Lung microvascular endothelial cell (primary cell): ENCODE data around the gene ADSS2. TPM values are rescaled to one million over a fixed set of nuclear protein-coding genes. Genes with fewer than 3 reads are reported as not detected.
"Not testable (repeated sequence)": the region's sequence is repeated elsewhere in the genome, so short reads cannot be mapped to it uniquely, and the experiment has no call there.

Experiments
- DNase-seq, 2 donors: peaks; one replicate each; pipeline versions ENCODE4 v3.0.0 to v3.0.0-alpha.2; 2010; ENCODE audit warnings: low read depth in 2 of 2
- total RNA-seq: library from RNA; depleted of rRNA; stranded (reverse); fragments of >200 nt; gene quantifications from 2 replicates; pipeline ENCODE4 v1.2.1, GENCODE V29; 2014

The ADSS2 gene
- total RNA-seq, result 51.6 and 66.3 TPM in 2 replicates

- no peak for DNase-seq
Measured at GRCh38 chr1:244451539-244451950, at the start of gene ADSS2. Gene ADSS2 (minus strand): TSS chr1:244451909. CDS start chr1:244451817, 92 bp downstream.

- DNase-seq, result not testable (repeated sequence)
Measured at GRCh38 chr1:244500515-244500914, 48.8 kb upstream of the ADSS2 start.

- not testable (repeated sequence) for DNase-seq
Measured at GRCh38 chr1:244499484-244499883, 47.8 kb upstream of the ADSS2 start.

- DNase-seq, result no peak
Measured at GRCh38 chr1:244497805-244498204, 46.1 kb upstream of the ADSS2 start.

- DNase-seq, result no peak
Measured at GRCh38 chr1:244496186-244496585, 44.5 kb upstream of the ADSS2 start.

GRCh38 chr1:244494653-244495052 lies 42.9 kb upstream of the ADSS2 start:
- no peak for DNase-seq

GRCh38 chr1:244484971-244485370 lies 33.3 kb upstream of the ADSS2 start:
- DNase-seq, result not testable (repeated sequence)

- DNase-seq, result no peak
Measured at GRCh38 chr1:244473059-244473605, 21.4 kb upstream of the ADSS2 start.

GRCh38 chr1:244466724-244467123 lies 15.0 kb upstream of the ADSS2 start:
- no peak for DNase-seq

- DNase-seq, result peak; percentile 89 to 94
Measured at GRCh38 chr1:244461245-244462071, 9.7 kb upstream of the ADSS2 start, which contains the start of gene CATSPERE. Gene CATSPERE (plus strand): TSS chr1:244461273. CDS start chr1:244461430, 157 bp downstream.

GRCh38 chr1:244460197-244460596 lies 8.5 kb upstream of the ADSS2 start:
- peak in 1 of 2 donors; percentile 24 for DNase-seq

- no peak for DNase-seq
Measured at GRCh38 chr1:244458781-244459180, 7.1 kb upstream of the ADSS2 start.

- DNase-seq, result no peak
Measured at GRCh38 chr1:244456586-244456985, 4.9 kb upstream of the ADSS2 start.

GRCh38 chr1:244454412-244454811 lies 2.7 kb upstream of the ADSS2 start:
- no peak for DNase-seq

- DNase-seq, result peak; percentile 99 to 100
Measured at GRCh38 chr1:244451951-244452795, 464 bp upstream of the ADSS2 start.

GRCh38 chr1:244450597-244451538 lies 841 bp downstream of the ADSS2 start:
- DNase-seq, result peak; percentile 70 to 81

- no peak for DNase-seq
Measured at GRCh38 chr1:244449936-244450508, 1.7 kb downstream of the ADSS2 start.

GRCh38 chr1:244448279-244449036 lies 3.3 kb downstream of the ADSS2 start:
- DNase-seq, result no peak

GRCh38 chr1:244447552-244447951 lies 4.2 kb downstream of the ADSS2 start:
- no peak for DNase-seq

- DNase-seq, result no peak
Measured at GRCh38 chr1:244447024-244447423, 4.7 kb downstream of the ADSS2 start.
